Measurements from ENCODE around the gene IMMP2L.

DNA sequence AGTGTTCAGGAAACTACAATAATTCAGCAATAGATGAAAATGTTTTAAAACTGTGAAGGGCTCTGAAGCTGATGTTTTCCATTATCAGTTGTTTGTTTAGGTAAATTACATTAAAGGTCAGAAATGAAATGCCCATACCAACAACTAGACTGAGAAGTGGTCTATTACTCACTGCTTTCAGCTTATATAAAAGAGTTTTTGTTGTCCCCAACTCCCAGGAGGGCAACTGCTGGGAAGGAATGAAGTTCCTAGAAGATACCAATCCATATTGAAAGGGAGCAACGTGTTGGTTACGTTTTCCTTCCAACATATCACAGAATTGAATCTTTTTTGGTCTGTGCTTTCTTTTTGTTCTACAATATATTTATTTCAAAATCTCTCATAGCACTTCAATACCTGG is 802.0 kb downstream of the IMMP2L start:
- TF ChIP-seq POLR2A (IDR thresholded peaks at IDR 0.05) (no peak), EP300 (IDR thresholded peaks at IDR 0.05) (no peak)
- TF ChIP-seq, protein P1, sequence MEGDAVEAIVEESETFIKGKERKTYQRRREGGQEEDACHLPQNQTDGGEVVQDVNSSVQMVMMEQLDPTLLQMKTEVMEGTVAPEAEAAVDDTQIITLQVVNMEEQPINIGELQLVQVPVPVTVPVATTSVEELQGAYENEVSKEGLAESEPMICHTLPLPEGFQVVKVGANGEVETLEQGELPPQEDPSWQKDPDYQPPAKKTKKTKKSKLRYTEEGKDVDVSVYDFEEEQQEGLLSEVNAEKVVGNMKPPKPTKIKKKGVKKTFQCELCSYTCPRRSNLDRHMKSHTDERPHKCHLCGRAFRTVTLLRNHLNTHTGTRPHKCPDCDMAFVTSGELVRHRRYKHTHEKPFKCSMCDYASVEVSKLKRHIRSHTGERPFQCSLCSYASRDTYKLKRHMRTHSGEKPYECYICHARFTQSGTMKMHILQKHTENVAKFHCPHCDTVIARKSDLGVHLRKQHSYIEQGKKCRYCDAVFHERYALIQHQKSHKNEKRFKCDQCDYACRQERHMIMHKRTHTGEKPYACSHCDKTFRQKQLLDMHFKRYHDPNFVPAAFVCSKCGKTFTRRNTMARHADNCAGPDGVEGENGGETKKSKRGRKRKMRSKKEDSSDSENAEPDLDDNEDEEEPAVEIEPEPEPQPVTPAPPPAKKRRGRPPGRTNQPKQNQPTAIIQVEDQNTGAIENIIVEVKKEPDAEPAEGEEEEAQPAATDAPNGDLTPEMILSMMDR (IDR thresholded peaks at IDR 0.05), result no peak
